Embryonic facial prominence (tissue), 1 donor: ENCODE results near the gene GREB1.

Experiments used
- DNase-seq: peaks from one replicate; pipeline ENCODE4 v3.0.0-alpha.2; 2016; ENCODE audit errors: extremely low spot score

Gene GREB1

DNA sequence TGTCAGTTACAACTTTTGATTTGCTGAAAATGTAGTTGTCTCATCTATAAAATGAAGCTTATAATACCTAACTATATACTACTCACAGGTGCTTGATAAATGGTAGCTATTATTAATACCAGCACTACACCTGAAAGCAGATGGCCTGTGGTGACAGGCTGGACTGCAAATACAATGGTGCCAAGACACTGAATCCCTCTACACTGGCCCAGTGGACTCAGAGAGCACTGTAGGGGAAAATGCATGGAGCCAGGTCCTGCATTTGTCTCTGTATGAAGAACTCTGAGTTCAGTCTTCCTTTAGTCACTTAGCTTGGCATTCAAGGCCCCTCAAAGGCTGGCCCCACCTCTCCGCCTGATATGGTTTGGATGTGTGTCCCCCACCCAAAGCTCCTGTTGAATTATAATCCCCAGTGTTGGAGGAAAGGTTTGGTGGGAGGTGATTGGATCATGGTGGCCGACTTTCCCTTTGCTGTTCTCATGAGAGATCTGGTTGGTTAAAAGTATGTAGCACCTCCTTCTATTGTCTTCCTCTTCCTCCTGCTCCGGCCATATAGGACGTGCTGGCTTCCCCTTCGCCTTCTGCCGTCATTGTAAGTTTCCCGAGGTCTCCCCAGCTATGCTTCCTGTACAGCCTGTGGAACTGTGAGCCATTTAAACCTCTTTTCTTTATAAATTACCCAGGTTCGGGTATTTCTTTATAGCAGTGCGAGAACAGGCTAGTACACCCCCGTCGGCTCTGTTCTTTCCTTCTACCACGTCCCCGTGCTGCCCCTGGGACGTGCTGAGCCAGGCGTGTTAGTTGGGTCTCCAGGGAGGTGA is 147.3 kb downstream of the GREB1 start:
- DNase-seq = no peak

DNA sequence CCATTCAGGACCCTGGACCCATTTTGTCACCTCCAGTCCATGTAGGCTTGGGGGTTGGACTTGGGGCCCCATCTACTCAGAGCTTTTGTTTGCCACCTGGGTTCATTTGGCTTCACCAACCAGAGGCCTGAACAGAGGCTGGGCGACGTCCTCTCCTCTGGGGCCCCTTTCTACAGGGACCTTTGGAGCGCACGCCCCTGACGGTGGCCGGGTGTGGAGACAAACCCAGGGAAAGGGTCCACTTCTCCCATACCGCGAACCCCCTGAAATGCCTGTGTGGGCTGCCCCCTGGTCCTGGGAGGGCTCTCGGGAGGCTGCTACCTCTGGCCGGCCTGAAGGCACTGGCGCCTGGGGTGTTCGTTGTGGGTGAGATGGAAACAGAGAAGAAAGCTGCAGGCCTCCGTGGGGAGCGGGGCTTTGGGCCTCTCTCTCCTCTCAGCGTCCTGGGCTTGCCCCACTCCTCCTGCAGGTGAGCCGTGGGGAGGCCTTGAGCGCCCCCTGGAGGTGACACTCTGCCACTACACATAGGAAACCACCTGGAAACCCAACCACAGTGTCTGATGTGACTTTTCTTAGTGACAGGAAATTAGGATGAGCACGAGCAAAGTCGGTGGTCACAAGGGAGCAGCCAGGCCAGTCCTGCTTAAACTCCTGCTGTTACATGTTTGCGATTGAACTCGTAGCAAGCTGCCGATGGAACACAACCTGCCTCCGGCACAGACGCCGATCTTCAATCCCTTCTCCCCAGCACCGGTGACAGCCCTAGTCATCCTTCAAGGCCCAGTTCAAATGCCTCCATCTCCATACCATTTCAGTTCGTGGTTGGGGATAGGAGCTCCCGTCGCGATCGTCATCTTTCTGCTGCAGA is 148.1 kb downstream of the GREB1 start:
- DNase-seq = no peak

DNA sequence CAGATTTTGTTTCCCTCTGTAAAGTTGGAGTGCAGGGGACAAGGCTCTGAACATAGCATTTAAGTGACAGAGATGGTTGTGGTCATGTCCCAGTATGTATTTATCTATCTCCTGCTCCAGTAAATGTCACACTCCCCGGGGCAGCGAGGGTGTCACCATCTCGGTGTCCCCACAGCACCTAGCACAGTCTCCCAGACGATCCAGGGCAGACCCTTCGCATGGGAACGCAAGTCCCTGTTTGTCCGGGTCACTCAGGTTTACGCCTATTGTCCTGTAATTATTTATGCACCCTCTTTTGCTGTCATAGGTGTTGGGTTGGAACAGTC is 148.7 kb downstream of the GREB1 start:
- no peak for DNase-seq

DNA sequence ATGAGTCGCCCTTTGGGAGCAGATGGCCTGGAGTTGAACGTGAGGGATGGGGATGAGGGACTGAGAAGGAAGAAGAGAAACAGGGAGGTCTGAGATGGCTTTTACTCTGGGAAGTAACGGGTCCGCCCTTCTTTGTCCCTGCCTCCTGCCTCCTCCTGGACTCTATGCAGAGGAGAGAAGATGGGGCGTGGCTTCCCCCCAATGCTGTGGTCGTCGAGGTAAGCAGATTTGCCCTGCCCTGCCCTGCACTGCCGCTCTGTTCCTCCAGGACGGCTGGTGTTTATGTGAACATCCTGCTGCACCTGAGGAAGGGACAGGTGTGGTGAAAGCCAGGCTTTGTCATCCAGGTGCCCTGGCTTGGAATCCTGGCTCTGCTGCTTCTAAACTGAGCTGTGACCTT is 149.6 kb downstream of the GREB1 start:
- DNase-seq = no peak

DNA sequence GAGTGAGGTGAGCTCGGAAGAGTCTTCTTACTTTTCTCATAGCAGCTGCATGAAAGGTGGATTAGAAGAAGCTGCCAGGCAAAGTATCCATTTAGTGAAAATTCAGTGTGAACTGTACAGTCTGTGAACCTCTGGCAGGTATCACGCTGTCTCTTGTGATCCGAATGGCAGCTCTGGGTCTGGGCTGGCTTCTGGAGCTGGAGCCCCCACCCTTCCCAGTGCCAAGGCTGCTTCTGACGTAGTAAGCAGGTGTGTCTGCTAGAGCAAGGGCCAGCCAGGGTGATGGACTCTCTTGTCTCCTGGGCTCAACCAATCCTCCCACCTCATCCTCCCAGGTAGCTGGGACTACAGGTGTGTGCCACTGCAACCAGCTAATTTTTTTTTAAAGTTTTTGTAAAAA is 150.1 kb downstream of the GREB1 start:
- DNase-seq = no peak

DNA sequence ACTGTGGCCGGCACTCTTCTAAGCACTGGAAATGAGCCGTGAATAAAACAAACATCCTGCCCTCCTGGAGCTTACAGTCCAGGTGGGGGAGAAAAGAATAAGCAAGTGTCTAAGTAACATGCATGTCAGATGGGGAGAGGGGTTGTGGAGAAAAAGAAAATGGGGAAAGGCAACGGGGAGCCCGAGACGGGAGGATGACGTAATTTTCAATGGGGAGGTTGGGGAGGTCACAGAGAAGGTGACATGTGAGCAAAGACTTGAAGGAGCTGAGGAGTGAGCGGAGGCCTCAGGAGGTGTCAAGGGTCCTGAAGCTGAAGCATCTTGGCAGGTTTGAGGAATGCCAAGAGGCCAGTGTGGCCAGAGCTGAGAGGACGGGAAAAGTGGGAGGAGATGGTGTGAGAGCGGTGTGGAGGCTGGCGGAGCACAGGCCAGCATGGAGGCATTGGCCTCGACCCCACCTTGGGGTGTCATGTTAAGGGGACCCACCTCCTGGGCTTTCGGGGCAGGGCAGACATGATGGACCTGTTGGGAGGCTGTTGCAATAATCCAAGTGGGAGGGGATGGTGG is 151.1 kb downstream of the GREB1 start:
- no peak for DNase-seq

DNA sequence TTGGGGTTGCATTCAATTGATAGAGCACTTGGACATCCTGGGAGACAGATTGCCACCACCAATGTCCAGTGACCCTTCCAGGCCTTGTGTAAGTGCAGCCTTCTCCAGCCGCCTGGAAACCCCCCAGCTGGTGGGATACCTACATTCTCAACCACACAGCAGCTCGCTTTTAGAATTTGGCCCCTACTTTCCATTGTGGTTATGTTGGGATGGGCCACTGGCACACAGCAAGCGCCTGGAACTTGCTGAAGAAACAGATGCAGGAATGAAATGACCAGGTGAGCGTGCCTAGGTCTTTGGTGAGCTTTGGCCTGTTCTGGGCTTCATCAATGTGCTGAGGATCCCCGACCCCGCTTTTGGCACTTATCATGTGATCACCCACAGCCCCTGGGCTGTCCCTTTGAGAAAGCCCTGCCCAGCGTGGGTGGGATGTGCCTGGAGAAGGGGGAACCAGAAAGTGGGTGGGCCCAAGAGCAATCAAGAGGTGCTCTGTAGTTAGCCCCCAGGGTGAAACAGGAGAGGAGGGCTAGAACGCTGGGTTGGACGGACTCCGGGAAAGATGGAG is 152.1 kb downstream of the GREB1 start:
- DNase-seq = no peak

DNA sequence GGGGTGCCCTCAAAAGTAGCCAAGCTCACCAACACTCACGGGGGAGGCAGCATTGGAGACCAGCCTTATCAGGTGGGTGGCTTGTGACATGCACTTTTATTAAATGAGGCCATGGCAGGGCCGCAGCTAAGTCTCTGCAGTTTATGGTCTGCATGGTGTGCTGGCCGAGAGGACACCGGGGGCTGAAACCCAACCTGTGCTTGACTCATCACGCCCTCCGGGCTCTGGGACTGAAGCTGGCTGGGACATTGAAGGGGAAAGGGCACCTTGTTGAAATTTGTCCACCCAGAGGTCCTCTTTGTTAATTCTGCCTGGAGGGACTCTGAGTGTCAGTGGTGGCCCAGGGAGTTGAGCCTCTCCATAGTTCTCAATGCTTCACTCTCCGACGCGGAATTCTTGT is 153.9 kb downstream of the GREB1 start:
- DNase-seq = no peak

DNA sequence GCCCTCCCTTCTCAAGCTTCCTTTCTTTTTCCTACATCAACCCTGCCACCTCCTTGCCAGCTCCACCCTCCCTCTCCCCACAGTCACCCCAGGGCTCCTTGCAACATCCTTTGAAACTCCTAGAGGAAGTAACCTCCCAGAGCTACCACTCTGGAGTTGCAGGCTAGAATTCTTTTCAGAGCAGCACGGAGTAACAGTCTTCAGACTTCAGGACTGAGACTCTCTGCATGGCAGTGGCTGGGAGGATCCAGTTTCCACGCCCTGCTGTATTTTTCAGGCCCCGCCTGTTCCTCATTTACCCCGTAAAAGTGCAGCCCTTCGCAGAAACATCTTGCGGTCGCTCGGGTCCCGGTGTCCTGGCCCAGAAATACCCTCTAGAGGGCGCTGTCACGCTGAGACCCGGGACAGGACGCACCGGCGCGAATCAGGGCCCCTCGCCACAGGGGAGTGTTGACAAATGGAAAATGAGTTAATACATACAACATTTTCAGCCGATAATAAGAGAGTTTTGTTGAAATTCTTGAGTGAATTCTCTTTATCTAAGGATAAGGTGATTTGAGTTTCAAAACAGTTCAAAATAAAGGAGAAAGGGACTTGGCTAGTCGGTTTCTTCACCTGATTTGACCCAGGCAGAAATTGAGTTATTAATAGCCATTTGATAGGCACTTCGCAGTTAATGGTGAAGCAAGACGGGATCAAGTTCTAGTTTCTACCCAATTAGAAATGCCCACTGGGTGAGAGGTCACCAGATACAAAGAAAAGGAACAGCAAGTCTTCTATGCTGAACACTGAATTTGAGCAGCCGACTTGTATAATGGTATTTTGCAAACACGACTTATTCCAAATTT is 154.6 kb downstream of the GREB1 start:
- DNase-seq = peak; percentile 12

DNA sequence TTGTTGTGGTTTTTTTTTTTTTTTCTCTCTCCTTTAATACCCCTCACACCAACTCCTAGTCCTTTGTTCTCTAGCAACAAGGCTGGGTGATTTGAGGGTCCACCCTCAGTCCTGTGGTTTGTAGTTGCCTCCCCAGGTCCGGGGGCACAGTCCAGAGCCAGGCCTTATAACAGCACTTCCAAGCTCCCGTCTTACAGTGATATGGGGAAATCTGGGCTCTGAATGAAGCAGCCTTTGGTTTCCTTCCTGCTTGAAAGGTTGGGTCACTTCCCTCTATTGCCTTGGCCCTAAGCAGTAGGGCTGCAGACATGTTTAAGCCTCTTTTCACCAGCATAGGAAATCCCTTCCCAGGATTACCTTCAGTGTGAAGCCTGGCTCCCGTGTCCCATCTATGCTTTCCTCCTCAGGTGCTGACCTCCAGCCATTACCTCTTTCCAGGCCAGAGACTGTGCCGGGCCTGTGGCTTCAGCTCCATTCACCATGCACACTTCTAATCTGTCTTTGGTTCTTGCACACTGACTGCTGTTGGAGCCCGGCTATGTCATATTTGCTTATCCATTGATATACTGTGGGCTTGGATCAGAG is 157.3 kb downstream of the GREB1 start:
- DNase-seq = no peak
